RPMI7951 (cell line): ENCODE results near the gene ODF2. TPM values are rescaled to one million over a fixed set of nuclear protein-coding genes. Genes with fewer than 3 reads are reported as not detected.
"Not testable (repeated sequence)": the region's sequence is repeated elsewhere in the genome, so short reads cannot be mapped to it uniquely, and the experiment has no call there.

Experiments used
- DNase-seq: peaks from one replicate; pipeline ENCODE4 v3.0.0-alpha.2; 2012; ENCODE audit warnings: low read depth
- total RNA-seq: library from RNA; depleted of rRNA; stranded (reverse); fragments of >200 nt; shearing (Covaris generic); gene quantifications from 2 replicates; pipeline ENCODE4 v1.2.3, GENCODE V29; 2014

Gene ODF2
- total RNA-seq, 1 experiment from 2014 or later = 57.1 TPM

- not testable (repeated sequence) for DNase-seq
Observed at GRCh38 chr9:128423356-128423755, 32.5 kb upstream of the ODF2 start.

- no peak for DNase-seq
Observed at GRCh38 chr9:128424268-128424780, 31.5 kb upstream of the ODF2 start.

GRCh38 chr9:128428644-128429512 is 26.9 kb upstream of the ODF2 start:
- no peak for DNase-seq

GRCh38 chr9:128429513-128430086 is 26.2 kb upstream of the ODF2 start:
- no peak for DNase-seq

GRCh38 chr9:128431207-128431606 is 24.6 kb upstream of the ODF2 start:
- DNase-seq = no peak

GRCh38 chr9:128434340-128434739 is 21.5 kb upstream of the ODF2 start:
- DNase-seq = no peak

- no peak for DNase-seq
Observed at GRCh38 chr9:128435611-128436010, 20.2 kb upstream of the ODF2 start.

- peak; percentile 73 for DNase-seq
Observed at GRCh38 chr9:128438343-128439109, 17.3 kb upstream of the ODF2 start.

GRCh38 chr9:128439273-128439672 is 16.5 kb upstream of the ODF2 start:
- no peak for DNase-seq

- DNase-seq = no peak
Observed at GRCh38 chr9:128442150-128442549, 13.7 kb upstream of the ODF2 start.

- not testable (repeated sequence) for DNase-seq
Observed at GRCh38 chr9:128446505-128446904, 9.3 kb upstream of the ODF2 start.

GRCh38 chr9:128448746-128449145 is 7.1 kb upstream of the ODF2 start:
- DNase-seq = no peak

- DNase-seq = peak; percentile 24
Observed at GRCh38 chr9:128454991-128455390, 815 bp upstream of the ODF2 start.

- DNase-seq = peak; percentile 81
Observed at GRCh38 chr9:128456613-128457061, 831 bp downstream of the ODF2 start.

- no peak for DNase-seq
Observed at GRCh38 chr9:128457207-128457606, 1.4 kb downstream of the ODF2 start.

GRCh38 chr9:128459011-128459410 is 3.2 kb downstream of the ODF2 start:
- no peak for DNase-seq

- DNase-seq = no peak
Observed at GRCh38 chr9:128469070-128469469, 13.3 kb downstream of the ODF2 start.

- DNase-seq = peak; percentile 70
Observed at GRCh38 chr9:128470560-128470959, 14.8 kb downstream of the ODF2 start.

- DNase-seq = no peak
Observed at GRCh38 chr9:128473104-128473503, 17.3 kb downstream of the ODF2 start.

GRCh38 chr9:128475867-128476266 is 20.1 kb downstream of the ODF2 start:
- no peak for DNase-seq

GRCh38 chr9:128479262-128479661 is 23.5 kb downstream of the ODF2 start:
- no peak for DNase-seq

GRCh38 chr9:128481561-128481960 is 25.8 kb downstream of the ODF2 start:
- DNase-seq = no peak
